ENCODE results near the gene ECHDC3. TPM values are rescaled to one million over a fixed set of nuclear protein-coding genes. Genes with fewer than 3 reads are reported as not detected.

Gene ECHDC3
- total and polyA plus RNA-seq, 2 of the 8 experiments (the other 6 are each of a cell fraction or from before 2014, with no cell fraction given) = 15.6 to 19.9 TPM

DNA sequence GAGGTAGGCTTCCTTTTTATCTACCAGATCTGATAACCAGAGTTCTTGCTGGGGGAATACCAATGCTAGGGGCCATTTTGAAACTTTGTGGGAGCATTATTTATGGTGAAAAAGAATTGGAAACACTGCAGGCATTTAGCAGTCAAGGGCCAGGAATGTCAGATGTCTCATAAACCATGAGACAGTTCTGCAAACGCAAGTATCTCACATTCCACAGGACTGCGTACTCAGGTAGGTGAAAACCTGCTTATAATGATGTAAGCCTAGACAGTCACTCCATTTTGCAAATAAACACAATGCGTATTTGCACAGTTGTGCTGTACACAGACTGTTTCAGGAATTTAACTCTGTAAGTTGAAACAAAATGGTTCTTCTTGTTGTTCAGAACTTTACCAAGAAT lies 33.9 kb downstream of the ECHDC3 start (continued):
- TF ChIP-seq, protein P1, sequence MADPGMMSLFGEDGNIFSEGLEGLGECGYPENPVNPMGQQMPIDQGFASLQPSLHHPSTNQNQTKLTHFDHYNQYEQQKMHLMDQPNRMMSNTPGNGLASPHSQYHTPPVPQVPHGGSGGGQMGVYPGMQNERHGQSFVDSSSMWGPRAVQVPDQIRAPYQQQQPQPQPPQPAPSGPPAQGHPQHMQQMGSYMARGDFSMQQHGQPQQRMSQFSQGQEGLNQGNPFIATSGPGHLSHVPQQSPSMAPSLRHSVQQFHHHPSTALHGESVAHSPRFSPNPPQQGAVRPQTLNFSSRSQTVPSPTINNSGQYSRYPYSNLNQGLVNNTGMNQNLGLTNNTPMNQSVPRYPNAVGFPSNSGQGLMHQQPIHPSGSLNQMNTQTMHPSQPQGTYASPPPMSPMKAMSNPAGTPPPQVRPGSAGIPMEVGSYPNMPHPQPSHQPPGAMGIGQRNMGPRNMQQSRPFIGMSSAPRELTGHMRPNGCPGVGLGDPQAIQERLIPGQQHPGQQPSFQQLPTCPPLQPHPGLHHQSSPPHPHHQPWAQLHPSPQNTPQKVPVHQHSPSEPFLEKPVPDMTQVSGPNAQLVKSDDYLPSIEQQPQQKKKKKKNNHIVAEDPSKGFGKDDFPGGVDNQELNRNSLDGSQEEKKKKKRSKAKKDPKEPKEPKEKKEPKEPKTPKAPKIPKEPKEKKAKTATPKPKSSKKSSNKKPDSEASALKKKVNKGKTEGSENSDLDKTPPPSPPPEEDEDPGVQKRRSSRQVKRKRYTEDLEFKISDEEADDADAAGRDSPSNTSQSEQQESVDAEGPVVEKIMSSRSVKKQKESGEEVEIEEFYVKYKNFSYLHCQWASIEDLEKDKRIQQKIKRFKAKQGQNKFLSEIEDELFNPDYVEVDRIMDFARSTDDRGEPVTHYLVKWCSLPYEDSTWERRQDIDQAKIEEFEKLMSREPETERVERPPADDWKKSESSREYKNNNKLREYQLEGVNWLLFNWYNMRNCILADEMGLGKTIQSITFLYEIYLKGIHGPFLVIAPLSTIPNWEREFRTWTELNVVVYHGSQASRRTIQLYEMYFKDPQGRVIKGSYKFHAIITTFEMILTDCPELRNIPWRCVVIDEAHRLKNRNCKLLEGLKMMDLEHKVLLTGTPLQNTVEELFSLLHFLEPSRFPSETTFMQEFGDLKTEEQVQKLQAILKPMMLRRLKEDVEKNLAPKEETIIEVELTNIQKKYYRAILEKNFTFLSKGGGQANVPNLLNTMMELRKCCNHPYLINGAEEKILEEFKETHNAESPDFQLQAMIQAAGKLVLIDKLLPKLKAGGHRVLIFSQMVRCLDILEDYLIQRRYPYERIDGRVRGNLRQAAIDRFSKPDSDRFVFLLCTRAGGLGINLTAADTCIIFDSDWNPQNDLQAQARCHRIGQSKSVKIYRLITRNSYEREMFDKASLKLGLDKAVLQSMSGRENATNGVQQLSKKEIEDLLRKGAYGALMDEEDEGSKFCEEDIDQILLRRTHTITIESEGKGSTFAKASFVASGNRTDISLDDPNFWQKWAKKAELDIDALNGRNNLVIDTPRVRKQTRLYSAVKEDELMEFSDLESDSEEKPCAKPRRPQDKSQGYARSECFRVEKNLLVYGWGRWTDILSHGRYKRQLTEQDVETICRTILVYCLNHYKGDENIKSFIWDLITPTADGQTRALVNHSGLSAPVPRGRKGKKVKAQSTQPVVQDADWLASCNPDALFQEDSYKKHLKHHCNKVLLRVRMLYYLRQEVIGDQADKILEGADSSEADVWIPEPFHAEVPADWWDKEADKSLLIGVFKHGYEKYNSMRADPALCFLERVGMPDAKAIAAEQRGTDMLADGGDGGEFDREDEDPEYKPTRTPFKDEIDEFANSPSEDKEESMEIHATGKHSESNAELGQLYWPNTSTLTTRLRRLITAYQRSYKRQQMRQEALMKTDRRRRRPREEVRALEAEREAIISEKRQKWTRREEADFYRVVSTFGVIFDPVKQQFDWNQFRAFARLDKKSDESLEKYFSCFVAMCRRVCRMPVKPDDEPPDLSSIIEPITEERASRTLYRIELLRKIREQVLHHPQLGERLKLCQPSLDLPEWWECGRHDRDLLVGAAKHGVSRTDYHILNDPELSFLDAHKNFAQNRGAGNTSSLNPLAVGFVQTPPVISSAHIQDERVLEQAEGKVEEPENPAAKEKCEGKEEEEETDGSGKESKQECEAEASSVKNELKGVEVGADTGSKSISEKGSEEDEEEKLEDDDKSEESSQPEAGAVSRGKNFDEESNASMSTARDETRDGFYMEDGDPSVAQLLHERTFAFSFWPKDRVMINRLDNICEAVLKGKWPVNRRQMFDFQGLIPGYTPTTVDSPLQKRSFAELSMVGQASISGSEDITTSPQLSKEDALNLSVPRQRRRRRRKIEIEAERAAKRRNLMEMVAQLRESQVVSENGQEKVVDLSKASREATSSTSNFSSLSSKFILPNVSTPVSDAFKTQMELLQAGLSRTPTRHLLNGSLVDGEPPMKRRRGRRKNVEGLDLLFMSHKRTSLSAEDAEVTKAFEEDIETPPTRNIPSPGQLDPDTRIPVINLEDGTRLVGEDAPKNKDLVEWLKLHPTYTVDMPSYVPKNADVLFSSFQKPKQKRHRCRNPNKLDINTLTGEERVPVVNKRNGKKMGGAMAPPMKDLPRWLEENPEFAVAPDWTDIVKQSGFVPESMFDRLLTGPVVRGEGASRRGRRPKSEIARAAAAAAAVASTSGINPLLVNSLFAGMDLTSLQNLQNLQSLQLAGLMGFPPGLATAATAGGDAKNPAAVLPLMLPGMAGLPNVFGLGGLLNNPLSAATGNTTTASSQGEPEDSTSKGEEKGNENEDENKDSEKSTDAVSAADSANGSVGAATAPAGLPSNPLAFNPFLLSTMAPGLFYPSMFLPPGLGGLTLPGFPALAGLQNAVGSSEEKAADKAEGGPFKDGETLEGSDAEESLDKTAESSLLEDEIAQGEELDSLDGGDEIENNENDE (IDR thresholded peaks at IDR 0.05; ENCODE audit: insufficient replicate concordance, low read length) = no peak
- no peak for TF ChIP-seq BCL11A (IDR thresholded peaks at IDR 0.05; ENCODE audit: low read depth in 2 of 2, low read length in 2 of 2)
- no peak for TF ChIP-seq GTF2F1 (IDR thresholded peaks at IDR 0.05; ENCODE audit: borderline replicate concordance, low read depth, low read length)
- no peak for TF ChIP-seq GABPA (IDR thresholded peaks at IDR 0.05; ENCODE audit: borderline replicate concordance, insufficient read depth, low read length)
- TF ChIP-seq POLR2A (IDR thresholded peaks at IDR 0.05; ENCODE audit: control extremely low read depth in 1 of 2, low read depth in 2 of 2, low read length in 2 of 2) = no peak
- no peak for TF ChIP-seq RBBP5 (IDR thresholded peaks at IDR 0.05; ENCODE audit: borderline replicate concordance, low read depth, low read length)
- TF ChIP-seq, protein P2, sequence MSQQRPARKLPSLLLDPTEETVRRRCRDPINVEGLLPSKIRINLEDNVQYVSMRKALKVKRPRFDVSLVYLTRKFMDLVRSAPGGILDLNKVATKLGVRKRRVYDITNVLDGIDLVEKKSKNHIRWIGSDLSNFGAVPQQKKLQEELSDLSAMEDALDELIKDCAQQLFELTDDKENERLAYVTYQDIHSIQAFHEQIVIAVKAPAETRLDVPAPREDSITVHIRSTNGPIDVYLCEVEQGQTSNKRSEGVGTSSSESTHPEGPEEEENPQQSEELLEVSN (IDR thresholded peaks at IDR 0.05) = no peak

All from H1 (cell line).